ENCODE measurements around the gene CYP4F2.
"Not testable (repeated sequence)": the region's sequence is repeated elsewhere in the genome, so short reads cannot be mapped to it uniquely, and the experiment has no call there.

CYP4F2 gene

DNA sequence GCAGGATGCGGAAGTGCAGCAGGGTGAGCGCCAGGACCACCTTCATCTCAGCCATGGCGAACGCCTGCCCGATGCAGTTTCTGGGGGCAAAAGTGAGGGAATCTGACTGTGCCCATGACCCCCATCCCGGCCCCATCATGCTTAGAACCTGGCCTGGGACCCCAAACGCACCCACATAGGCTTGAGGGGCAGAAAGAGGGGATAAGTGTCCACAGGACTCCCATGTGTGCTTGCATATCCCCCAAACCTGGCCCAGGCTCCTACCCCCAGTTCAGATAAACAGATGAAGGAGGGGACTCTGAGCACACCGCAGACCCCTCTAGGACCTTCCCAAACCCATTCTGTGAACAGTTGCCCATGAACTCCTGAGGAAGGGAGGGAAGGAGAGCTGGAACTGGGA, 16.0 kb upstream of the CYP4F2 start:
- TF ChIP-seq, protein P1, sequence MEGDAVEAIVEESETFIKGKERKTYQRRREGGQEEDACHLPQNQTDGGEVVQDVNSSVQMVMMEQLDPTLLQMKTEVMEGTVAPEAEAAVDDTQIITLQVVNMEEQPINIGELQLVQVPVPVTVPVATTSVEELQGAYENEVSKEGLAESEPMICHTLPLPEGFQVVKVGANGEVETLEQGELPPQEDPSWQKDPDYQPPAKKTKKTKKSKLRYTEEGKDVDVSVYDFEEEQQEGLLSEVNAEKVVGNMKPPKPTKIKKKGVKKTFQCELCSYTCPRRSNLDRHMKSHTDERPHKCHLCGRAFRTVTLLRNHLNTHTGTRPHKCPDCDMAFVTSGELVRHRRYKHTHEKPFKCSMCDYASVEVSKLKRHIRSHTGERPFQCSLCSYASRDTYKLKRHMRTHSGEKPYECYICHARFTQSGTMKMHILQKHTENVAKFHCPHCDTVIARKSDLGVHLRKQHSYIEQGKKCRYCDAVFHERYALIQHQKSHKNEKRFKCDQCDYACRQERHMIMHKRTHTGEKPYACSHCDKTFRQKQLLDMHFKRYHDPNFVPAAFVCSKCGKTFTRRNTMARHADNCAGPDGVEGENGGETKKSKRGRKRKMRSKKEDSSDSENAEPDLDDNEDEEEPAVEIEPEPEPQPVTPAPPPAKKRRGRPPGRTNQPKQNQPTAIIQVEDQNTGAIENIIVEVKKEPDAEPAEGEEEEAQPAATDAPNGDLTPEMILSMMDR (IDR thresholded peaks at IDR 0.05; ENCODE audit: poor library complexity, severe bottlenecking), result no peak
- Histone ChIP-seq H3K4me3 (ENCODE audit: severe bottlenecking) (no peak overlapping the region), H3K9me3 (ENCODE audit: severe bottlenecking) (peaks cover 1% of the 10 kb centered on the region), H3K27ac (ENCODE audit: poor library complexity, severe bottlenecking) (no peak overlapping the region), H3K27me3 (ENCODE audit: insufficient read depth, poor library complexity, severe bottlenecking) (no peaks in the 10 kb centered on the region), H3K4me1 (ENCODE audit: insufficient read depth, poor library complexity, severe bottlenecking) (no peaks in the 10 kb centered on the region), H3K36me3 (ENCODE audit: low read depth) (peaks cover 4% of the 10 kb centered on the region)
- DNase-seq (ENCODE audit: low spot score) (no peak), ATAC-seq (ENCODE audit: low read depth) (no peak)

DNA sequence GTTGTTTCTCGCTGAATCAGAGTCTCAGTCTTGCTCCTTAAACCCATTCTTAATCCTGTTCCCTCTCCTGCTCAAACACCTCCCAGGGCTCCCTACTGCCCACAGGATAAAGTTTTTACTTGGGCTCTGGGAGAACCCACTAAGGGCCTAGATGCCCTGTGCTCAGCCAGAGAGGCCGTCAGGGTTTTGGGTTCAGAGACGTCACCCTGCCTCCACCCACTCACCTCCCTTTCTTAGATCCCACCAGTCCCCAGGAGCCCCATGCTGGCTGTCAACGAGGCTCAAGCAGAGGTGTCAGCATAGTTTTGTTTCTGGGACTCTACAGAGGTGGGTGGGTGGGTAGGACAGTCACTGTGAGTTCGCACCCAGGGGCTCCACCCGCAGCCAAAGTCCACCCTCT, 15.5 kb upstream of the CYP4F2 start:
- H3K9me3 ChIP-seq (ENCODE audit: severe bottlenecking), result peaks cover 1% of the 10 kb centered on the region
- no peaks in the 10 kb centered on the region for H3K27me3 ChIP-seq (ENCODE audit: insufficient read depth, poor library complexity, severe bottlenecking)
- TF ChIP-seq, protein P1 (IDR thresholded peaks at IDR 0.05; ENCODE audit: poor library complexity, severe bottlenecking), result no peak
- no peak for DNase-seq (ENCODE audit: low spot score)
- H3K27ac ChIP-seq (ENCODE audit: poor library complexity, severe bottlenecking), result no peak overlapping the region
- no peaks in the 10 kb centered on the region for H3K4me1 ChIP-seq (ENCODE audit: insufficient read depth, poor library complexity, severe bottlenecking)
- ATAC-seq (ENCODE audit: low read depth), result no peak
- H3K36me3 ChIP-seq (ENCODE audit: low read depth), result peaks cover 4% of the 10 kb centered on the region
- no peak overlapping the region for H3K4me3 ChIP-seq (ENCODE audit: severe bottlenecking)

- no peak overlapping the region for H3K4me3 ChIP-seq (ENCODE audit: severe bottlenecking)
- H3K4me1 ChIP-seq (ENCODE audit: insufficient read depth, poor library complexity, severe bottlenecking), result no peaks in the 10 kb centered on the region
- H3K27ac ChIP-seq (ENCODE audit: poor library complexity, severe bottlenecking), result no peak overlapping the region
- DNase-seq (ENCODE audit: low spot score), result no peak
- peaks cover 1% of the 10 kb centered on the region for H3K9me3 ChIP-seq (ENCODE audit: severe bottlenecking)
- H3K36me3 ChIP-seq (ENCODE audit: low read depth), result no peaks in the 10 kb centered on the region; the same call in 1 of the 2 replicates
- no peak for ATAC-seq (ENCODE audit: low read depth)
- TF ChIP-seq, protein P1 (IDR thresholded peaks at IDR 0.05; ENCODE audit: poor library complexity, severe bottlenecking), result no peak
- no peaks in the 10 kb centered on the region for H3K27me3 ChIP-seq (ENCODE audit: insufficient read depth, poor library complexity, severe bottlenecking)
Observed at GRCh38 chr19:15911599-15912235, 13.8 kb upstream of the CYP4F2 start.

GRCh38 chr19:15905026-15905425, 7.2 kb upstream of the CYP4F2 start:
- no peaks in the 10 kb centered on the region for H3K4me1 ChIP-seq (ENCODE audit: insufficient read depth, poor library complexity, severe bottlenecking)
- no peak overlapping the region for H3K27ac ChIP-seq (ENCODE audit: poor library complexity, severe bottlenecking)
- TF ChIP-seq, protein P1 (IDR thresholded peaks at IDR 0.05; ENCODE audit: poor library complexity, severe bottlenecking), result no peak
- ATAC-seq (ENCODE audit: low read depth), result no peak
- H3K36me3 ChIP-seq (ENCODE audit: low read depth), result no peaks in the 10 kb centered on the region
- H3K9me3 ChIP-seq (ENCODE audit: severe bottlenecking), result no peaks in the 10 kb centered on the region
- no peak for DNase-seq (ENCODE audit: low spot score)
- H3K27me3 ChIP-seq (ENCODE audit: insufficient read depth, poor library complexity, severe bottlenecking), result peaks cover 8% of the 10 kb centered on the region
- no peak overlapping the region for H3K4me3 ChIP-seq (ENCODE audit: severe bottlenecking)

DNA sequence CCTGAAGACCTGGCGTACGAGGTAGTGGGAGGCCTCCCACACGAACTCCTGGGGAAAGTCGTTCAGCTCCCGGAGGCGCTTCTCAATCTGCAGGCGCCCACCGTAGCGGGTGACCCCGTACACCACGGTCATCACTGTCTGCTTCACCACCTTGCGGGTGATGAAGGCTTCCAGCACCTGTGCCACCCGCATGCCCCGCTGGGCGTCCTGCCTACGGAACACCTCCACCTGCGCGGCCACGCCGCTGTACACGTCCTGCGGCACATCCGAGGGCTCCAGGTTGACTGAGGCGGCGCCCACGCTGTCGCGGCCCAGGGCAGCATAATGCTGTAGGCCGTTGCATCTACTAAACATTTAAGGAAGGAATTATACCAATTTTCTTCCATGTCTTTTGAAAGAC, 5.0 kb upstream of the CYP4F2 start:
- H3K36me3 ChIP-seq (ENCODE audit: low read depth); H3K9me3 ChIP-seq (ENCODE audit: severe bottlenecking); ATAC-seq (ENCODE audit: low read depth); DNase-seq (ENCODE audit: low spot score); H3K4me1 ChIP-seq (ENCODE audit: insufficient read depth, poor library complexity, severe bottlenecking); H3K27ac ChIP-seq (ENCODE audit: poor library complexity, severe bottlenecking); H3K4me3 ChIP-seq (ENCODE audit: severe bottlenecking): not testable (repeated sequence)
- peaks cover 14% of the 10 kb centered on the region for H3K27me3 ChIP-seq (ENCODE audit: insufficient read depth, poor library complexity, severe bottlenecking)

Measured in RWPE2 (cell line).